Astrocyte (in vitro differentiated cells and primary cell): ENCODE data around the gene SMIM24. TPM values are rescaled to one million over a fixed set of nuclear protein-coding genes. Genes with fewer than 3 reads are reported as not detected.
"Not testable (repeated sequence)": the region's sequence is repeated elsewhere in the genome, so short reads cannot be mapped to it uniquely, and the experiment has no call there.

Source experiments
- DNase-seq: peaks from one replicate; pipeline ENCODE4 v3.0.0-alpha.2; 2010; ENCODE audit warnings: low read depth
- FAIRE-seq: peaks from 2 replicates; lab custom pipeline; 2011; peaks lifted over from hg19 to GRCh38; lab: Jason Lieb, UNC
- H2AFZ ChIP-seq: 2 replicates; pipeline ENCODE4 v1.6.0; 2012; ENCODE audit warnings: low read depth, low read length, inconsistent platforms
- H3K27ac ChIP-seq: 2 replicates; pipeline ENCODE4 v1.5.1; 2011; ENCODE audit warnings: low read depth, low read length, inconsistent platforms
- H3K27me3 ChIP-seq: 2 replicates; pipeline ENCODE4 v1.6.0; 2011; ENCODE audit warnings: low read length, inconsistent platforms; ENCODE audit not compliant: insufficient read depth
- H3K36me3 ChIP-seq: 2 replicates; pipeline ENCODE4 v1.5.1; 2011; ENCODE audit warnings: low read length, inconsistent platforms; ENCODE audit not compliant: insufficient read depth
- H3K4me1 ChIP-seq: 2 replicates; pipeline ENCODE4 v1.5.1; 2011; ENCODE audit warnings: low read length, inconsistent platforms; ENCODE audit not compliant: insufficient read depth
- H3K4me2 ChIP-seq: 2 replicates; pipeline ENCODE4 v1.6.0; 2012; ENCODE audit warnings: low read length, inconsistent platforms
- H3K4me3 ChIP-seq: 2 replicates; pipeline ENCODE4 v1.5.1; 2011; ENCODE audit warnings: low read depth, mild to moderate bottlenecking, low read length, inconsistent platforms; ENCODE audit not compliant: insufficient read depth
- H3K79me2 ChIP-seq: 2 replicates; pipeline ENCODE4 v1.6.0; 2012; ENCODE audit warnings: mild to moderate bottlenecking, low read length, inconsistent platforms; ENCODE audit not compliant: insufficient read depth
- H3K9ac ChIP-seq: 2 replicates; pipeline ENCODE4 v1.6.0; 2012; ENCODE audit warnings: mild to moderate bottlenecking, low read length, inconsistent platforms
- H3K9me3 ChIP-seq: 2 replicates; pipeline ENCODE4 v1.5.1; 2012; ENCODE audit warnings: low read depth, mild to moderate bottlenecking, low read length, inconsistent platforms; ENCODE audit not compliant: insufficient read depth
- H4K20me1 ChIP-seq: 2 replicates; pipeline ENCODE4 v1.6.0; 2012; ENCODE audit warnings: low read length, inconsistent platforms; ENCODE audit not compliant: insufficient read depth
- H3K27ac Mint-ChIP-seq: one replicate; pipeline ENCODE4 v1.8.0; 2021; ENCODE audit warnings: mild to moderate bottlenecking, mixed read lengths; ENCODE audit not compliant: unreplicated experiment
- H3K27me3 Mint-ChIP-seq: one replicate; pipeline ENCODE4 v1.8.0; 2021; ENCODE audit warnings: low read depth, mixed read lengths; ENCODE audit not compliant: unreplicated experiment
- H3K36me3 Mint-ChIP-seq: one replicate; pipeline ENCODE4 v1.8.0; 2021; ENCODE audit warnings: low read depth, mixed read lengths; ENCODE audit not compliant: unreplicated experiment
- H3K4me1 Mint-ChIP-seq: one replicate; pipeline ENCODE4 v1.8.0; 2021; ENCODE audit warnings: low read depth, mixed read lengths; ENCODE audit not compliant: unreplicated experiment
- H3K4me3 Mint-ChIP-seq: one replicate; pipeline ENCODE4 v1.8.0; 2021; ENCODE audit warnings: mild to moderate bottlenecking, moderate library complexity, mixed read lengths; ENCODE audit not compliant: unreplicated experiment
- H3K9me3 Mint-ChIP-seq: one replicate; pipeline ENCODE4 v1.8.0; 2021; ENCODE audit warnings: mild to moderate bottlenecking, mixed read lengths; ENCODE audit not compliant: unreplicated experiment
- EZH2 ChIP-seq: IDR thresholded peaks from 2 replicates; pipeline ENCODE4 v1.6.1; 2012; ENCODE audit warnings: mild to moderate bottlenecking, low read length, inconsistent platforms; ENCODE audit not compliant: insufficient read depth
- total RNA-seq: library from RNA; stranded (reverse); gene quantifications from 2 replicates; pipeline ENCODE4 v1.2.1, GENCODE V29; 2021
- TF ChIP-seq, protein P1 (sequence below): IDR thresholded peaks from 2 replicates; pipeline ENCODE4 v1.5.1; 2011; ENCODE audit warnings: low read depth, mild to moderate bottlenecking, inconsistent platforms, low read length, moderate library complexity; ENCODE audit not compliant: insufficient read depth

Gene SMIM24
- total RNA-seq, 1 donor from 2014 or later, result not detected

DNA sequence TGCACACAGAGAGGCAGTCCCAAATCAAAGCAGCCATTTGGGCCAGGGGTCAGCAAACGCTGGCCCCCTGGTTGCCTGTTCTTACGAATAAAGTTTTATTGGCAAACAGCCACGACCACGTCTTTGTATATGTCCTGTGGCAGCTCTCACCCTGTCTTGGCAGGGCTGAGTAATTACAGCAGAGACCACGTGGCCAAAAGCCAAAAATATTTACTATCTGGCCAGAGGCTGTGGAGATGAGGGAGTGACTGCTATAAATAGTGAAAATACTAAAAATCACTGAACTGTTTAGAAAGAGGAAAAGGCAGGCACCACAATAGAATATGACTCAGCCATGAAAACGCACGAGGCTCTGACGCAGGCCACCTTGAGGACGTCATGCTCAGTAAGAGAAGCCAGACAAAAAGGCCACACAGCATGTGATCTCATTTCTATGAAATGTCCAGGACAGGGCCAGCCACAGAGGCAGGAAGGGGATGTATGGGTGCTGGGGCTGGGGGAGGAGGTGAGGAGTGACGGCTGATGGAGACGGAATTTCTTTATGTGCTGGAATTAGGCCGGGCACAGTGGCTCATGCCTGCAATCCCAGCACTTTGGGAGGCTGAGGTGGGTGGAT lies 29.4 kb downstream of the SMIM24 start:
- no peaks in the 10 kb centered on the region for H3K9me3 Mint-ChIP-seq
- Histone ChIP-seq H3K4me3 (no peak overlapping the region), H2AFZ (no peak overlapping the region), H3K27ac (peak overlapping the region; percentile 93), H3K79me2 (peaks cover 26% of the 10 kb centered on the region), H3K9ac (peak overlapping the region; percentile 85), H3K4me1 (peaks cover 10% of the 10 kb centered on the region), H3K9me3 (no peaks in the 10 kb centered on the region), H3K36me3 (peaks cover 17% of the 10 kb centered on the region), H3K4me2 (peak overlapping the region; percentile 52), H3K27me3 (no peaks in the 10 kb centered on the region), H4K20me1 (peaks cover 25% of the 10 kb centered on the region)
- peak overlapping the region; percentile 99 for H3K27ac Mint-ChIP-seq
- FAIRE-seq (peak; percentile 98), DNase-seq (peak; percentile 100)
- no peaks in the 10 kb centered on the region for H3K27me3 Mint-ChIP-seq
- H3K4me1 Mint-ChIP-seq, result peaks cover 9% of the 10 kb centered on the region
- TF ChIP-seq, protein P1, sequence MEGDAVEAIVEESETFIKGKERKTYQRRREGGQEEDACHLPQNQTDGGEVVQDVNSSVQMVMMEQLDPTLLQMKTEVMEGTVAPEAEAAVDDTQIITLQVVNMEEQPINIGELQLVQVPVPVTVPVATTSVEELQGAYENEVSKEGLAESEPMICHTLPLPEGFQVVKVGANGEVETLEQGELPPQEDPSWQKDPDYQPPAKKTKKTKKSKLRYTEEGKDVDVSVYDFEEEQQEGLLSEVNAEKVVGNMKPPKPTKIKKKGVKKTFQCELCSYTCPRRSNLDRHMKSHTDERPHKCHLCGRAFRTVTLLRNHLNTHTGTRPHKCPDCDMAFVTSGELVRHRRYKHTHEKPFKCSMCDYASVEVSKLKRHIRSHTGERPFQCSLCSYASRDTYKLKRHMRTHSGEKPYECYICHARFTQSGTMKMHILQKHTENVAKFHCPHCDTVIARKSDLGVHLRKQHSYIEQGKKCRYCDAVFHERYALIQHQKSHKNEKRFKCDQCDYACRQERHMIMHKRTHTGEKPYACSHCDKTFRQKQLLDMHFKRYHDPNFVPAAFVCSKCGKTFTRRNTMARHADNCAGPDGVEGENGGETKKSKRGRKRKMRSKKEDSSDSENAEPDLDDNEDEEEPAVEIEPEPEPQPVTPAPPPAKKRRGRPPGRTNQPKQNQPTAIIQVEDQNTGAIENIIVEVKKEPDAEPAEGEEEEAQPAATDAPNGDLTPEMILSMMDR, result no peak
- no peak for TF ChIP-seq EZH2
- H3K36me3 Mint-ChIP-seq, result peaks cover 14% of the 10 kb centered on the region
- peak overlapping the region; percentile 54 for H3K4me3 Mint-ChIP-seq

DNA sequence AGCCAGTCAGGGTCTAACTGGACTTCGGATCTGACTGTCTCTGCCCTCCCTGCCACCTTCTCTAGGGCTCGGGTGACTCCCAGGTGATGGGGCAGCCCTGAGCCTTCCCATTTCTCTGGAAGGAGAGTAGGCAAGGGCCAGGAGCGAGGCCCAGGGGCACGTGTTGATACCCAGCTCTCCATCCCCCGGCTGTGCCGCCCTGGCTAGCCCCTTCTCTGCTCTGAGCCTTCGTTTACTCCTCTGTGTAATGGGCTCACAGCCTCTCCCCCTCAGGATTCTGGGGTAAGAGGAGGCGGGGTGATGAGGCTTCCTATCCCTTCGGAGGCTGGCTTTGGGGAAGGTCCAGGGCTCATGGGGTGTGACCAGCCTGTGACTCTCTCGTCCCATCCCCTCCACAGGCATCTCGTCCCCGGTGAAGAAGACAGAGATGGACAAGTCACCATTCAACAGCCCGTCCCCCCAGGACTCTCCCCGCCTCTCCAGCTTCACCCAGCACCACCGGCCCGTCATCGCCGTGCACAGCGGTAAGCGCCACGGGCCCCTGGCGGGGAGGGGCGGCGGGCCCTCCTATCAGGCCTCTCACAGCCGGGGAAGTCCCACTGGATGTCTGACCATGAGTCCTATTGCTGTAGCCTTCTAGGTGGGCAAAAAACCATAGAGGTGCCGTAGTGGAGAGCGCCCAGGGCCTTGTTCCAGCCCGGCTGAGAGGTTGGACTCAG lies 31.6 kb downstream of the SMIM24 start:
- Mint-ChIP-seq H3K4me3 (no peak overlapping the region), H3K27me3 (no peaks in the 10 kb centered on the region), H3K36me3 (peaks cover 12% of the 10 kb centered on the region), H3K9me3 (no peaks in the 10 kb centered on the region), H3K27ac (no peak overlapping the region), H3K4me1 (peaks cover 18% of the 10 kb centered on the region)
- peaks cover 19% of the 10 kb centered on the region for H3K4me1 ChIP-seq
- FAIRE-seq (no peak), DNase-seq (no peak)
- no peaks in the 10 kb centered on the region for H3K9me3 ChIP-seq
- no peak overlapping the region for H3K4me2 ChIP-seq
- TF ChIP-seq EZH2, result no peak
- TF ChIP-seq, protein P1, result no peak
- no peak overlapping the region for H2AFZ ChIP-seq
- peak overlapping the region; percentile 2 for H3K27ac ChIP-seq
- H3K36me3 ChIP-seq, result peaks cover 15% of the 10 kb centered on the region
- peaks cover 37% of the 10 kb centered on the region for H4K20me1 ChIP-seq
- H3K4me3 ChIP-seq, result no peak overlapping the region
- H3K9ac ChIP-seq, result no peak overlapping the region
- peaks cover 33% of the 10 kb centered on the region for H3K79me2 ChIP-seq
- no peaks in the 10 kb centered on the region for H3K27me3 ChIP-seq

DNA sequence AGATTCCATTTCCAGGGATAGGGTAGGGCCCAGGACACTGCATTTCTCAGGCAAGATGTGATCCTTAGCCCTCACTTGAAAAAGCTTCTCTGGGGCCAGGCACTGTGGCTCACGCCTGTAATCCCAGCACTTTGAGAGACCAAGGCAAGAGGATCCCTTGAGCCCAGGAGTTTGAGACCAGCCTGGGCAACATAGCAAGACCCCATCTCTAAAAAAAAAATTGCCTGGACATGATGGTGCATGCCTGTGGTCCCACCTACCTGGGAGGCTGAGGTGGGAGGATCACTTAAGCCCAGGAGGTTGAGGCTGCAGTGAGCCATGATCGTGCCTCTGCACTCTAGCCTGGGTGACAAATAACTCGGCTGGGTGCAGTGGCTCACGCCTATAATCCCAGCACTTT lies 33.7 kb downstream of the SMIM24 start:
- not testable (repeated sequence) for H3K27ac Mint-ChIP-seq
- Histone ChIP-seq H4K20me1 (peaks cover 42% of the 10 kb centered on the region), H3K79me2 (peaks cover 34% of the 10 kb centered on the region)

More for the DNA sequence above, 33.7 kb downstream of the SMIM24 start:
- H3K36me3 ChIP-seq, H3K27me3 ChIP-seq, H3K9me3 ChIP-seq, H3K27me3 Mint-ChIP-seq, H2AFZ ChIP-seq, H3K4me2 ChIP-seq, H3K4me3 Mint-ChIP-seq, H3K27ac ChIP-seq, H3K9ac ChIP-seq, DNase-seq, FAIRE-seq, H3K4me3 ChIP-seq, H3K9me3 Mint-ChIP-seq: not testable (repeated sequence)
- Mint-ChIP-seq H3K4me1 (peaks cover 19% of the 10 kb centered on the region), H3K36me3 (peaks cover 11% of the 10 kb centered on the region)
- H3K4me1 ChIP-seq, result peaks cover 20% of the 10 kb centered on the region
